Esophagus muscularis mucosa (tissue), 4 donors: ENCODE results near the gene BRAP. TPM values are rescaled to one million over a fixed set of nuclear protein-coding genes. Genes with fewer than 3 reads are reported as not detected.
"Not testable (repeated sequence)": the region's sequence is repeated elsewhere in the genome, so short reads cannot be mapped to it uniquely, and the experiment has no call there.

Experiments used
- DNase-seq: peaks from one replicate; pipeline ENCODE4 v3.0.0-alpha.2; 2017; ENCODE audit errors: extremely low spot score
- H3K27ac ChIP-seq, 4 donors: fragments of 200-600 bp; sonication (generic); replicated peaks in 1 of 4; 1 replicate in 3 of 4; 2 replicates in 1 of 4; pipeline ENCODE4 v1.5.1; 2016 to 2019; ENCODE audit warnings: mild to moderate bottlenecking in 1 of 4
- H3K27me3 ChIP-seq, 4 donors: fragments of 200-600 bp; sonication (generic); one replicate each; pipeline versions ENCODE4 v1.5.1 to v1.6.0; 2016 to 2019
- H3K36me3 ChIP-seq, 4 donors: fragments of 200-600 bp; sonication (generic); one replicate each; pipeline ENCODE4 v1.5.1; 2016 to 2019
- H3K4me1 ChIP-seq, 4 donors: fragments of 200-600 bp; sonication (generic); one replicate each; pipeline ENCODE4 v1.5.1; 2016 to 2019
- H3K4me3 ChIP-seq, 4 donors: fragments of 200-600 bp; sonication (generic); 1 replicate in 2 of 4; 2 replicates in 2 of 4; pipeline ENCODE4 v1.5.1; 2016 to 2019; ENCODE audit warnings: mild to moderate bottlenecking in 4 of 4, moderate library complexity in 1 of 4
- H3K9me3 ChIP-seq, 4 donors: fragments of 200-600 bp; sonication (generic); 1 replicate in 3 of 4; 2 replicates in 1 of 4; pipeline ENCODE4 v1.5.1; 2016 to 2019
- EP300 ChIP-seq: sonication (generic); formaldehyde crosslinking; IDR thresholded peaks from one replicate; pipeline ENCODE4 v1.6.1; 2017; ENCODE audit warnings: antibody characterized with exemption
- POLR2A ChIP-seq: fragments of 450-650 bp; IDR thresholded peaks from one replicate; pipeline ENCODE4 v1.6.1; 2017; ENCODE audit warnings: antibody characterized with exemption, moderate library complexity, mild to moderate bottlenecking, low read depth
- POLR2AphosphoS5 ChIP-seq, 2 donors: sonication (generic); formaldehyde crosslinking; IDR thresholded peaks; one replicate each; pipeline ENCODE4 v1.6.1; 2017; ENCODE audit warnings: antibody characterized with exemption in 2 of 2
- WGBS: methylation state at CpG from one replicate; pipeline ENCODE4 v1.1.5; 2018; 5-methylcytosine and 5-hydroxymethylcytosine counted together
- intact Hi-C: fragments of 100-400 bp; cut with DNase I; formaldehyde crosslinking; loops from one replicate; pipeline ENCODE4 v1.15.1; 2023
- total RNA-seq, 4 donors: library from RNA; depleted of rRNA; stranded (reverse); fragments of >200 nt; gene quantifications; one replicate each; pipeline versions ENCODE4 v1.1.0 to v1.2.1, GENCODE V29; 2016
- TF ChIP-seq, protein P1 (sequence below), 3 experiments: fragments of 200-600 bp in 2 of 3; fragments of 450-650 bp in 1 of 3; sonication (generic) in 2 of 3; IDR thresholded peaks; one replicate each; pipeline ENCODE4 v1.5.1; 2017 to 2019; ENCODE audit warnings: antibody characterized with exemption in 3 of 3, mild to moderate bottlenecking in 2 of 3, moderate library complexity in 1 of 3

BRAP gene
- total RNA-seq, 4 donors from 2014 or later, result 17.4 to 23.8 (median 20.7) TPM

DNA sequence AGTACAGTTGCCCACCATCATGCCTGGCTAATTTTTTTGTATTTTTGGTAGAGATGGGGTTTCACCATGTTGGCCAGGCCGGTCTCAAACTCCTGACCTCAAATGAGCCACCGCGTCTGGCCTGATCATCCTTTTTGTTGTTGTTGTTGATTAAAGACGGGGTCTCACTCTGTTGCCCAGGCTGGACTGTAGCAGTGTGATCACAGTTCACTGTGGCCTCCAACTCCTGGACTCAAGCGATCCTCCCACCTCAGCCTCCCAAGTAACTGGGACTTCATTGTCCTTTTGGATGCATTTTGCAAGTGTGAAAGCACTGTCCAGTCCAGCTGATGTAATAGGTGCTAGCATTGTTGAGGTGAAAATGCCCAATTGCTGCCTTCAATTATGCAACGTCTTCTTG is 59.5 kb downstream of the BRAP start:
- TF ChIP-seq POLR2AphosphoS5 (IDR thresholded peaks at IDR 0.05) (no peak), EP300 (no peak), POLR2A (no peak)
- TF ChIP-seq, protein P1, sequence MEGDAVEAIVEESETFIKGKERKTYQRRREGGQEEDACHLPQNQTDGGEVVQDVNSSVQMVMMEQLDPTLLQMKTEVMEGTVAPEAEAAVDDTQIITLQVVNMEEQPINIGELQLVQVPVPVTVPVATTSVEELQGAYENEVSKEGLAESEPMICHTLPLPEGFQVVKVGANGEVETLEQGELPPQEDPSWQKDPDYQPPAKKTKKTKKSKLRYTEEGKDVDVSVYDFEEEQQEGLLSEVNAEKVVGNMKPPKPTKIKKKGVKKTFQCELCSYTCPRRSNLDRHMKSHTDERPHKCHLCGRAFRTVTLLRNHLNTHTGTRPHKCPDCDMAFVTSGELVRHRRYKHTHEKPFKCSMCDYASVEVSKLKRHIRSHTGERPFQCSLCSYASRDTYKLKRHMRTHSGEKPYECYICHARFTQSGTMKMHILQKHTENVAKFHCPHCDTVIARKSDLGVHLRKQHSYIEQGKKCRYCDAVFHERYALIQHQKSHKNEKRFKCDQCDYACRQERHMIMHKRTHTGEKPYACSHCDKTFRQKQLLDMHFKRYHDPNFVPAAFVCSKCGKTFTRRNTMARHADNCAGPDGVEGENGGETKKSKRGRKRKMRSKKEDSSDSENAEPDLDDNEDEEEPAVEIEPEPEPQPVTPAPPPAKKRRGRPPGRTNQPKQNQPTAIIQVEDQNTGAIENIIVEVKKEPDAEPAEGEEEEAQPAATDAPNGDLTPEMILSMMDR (IDR thresholded peaks at IDR 0.05), result no peak

DNA sequence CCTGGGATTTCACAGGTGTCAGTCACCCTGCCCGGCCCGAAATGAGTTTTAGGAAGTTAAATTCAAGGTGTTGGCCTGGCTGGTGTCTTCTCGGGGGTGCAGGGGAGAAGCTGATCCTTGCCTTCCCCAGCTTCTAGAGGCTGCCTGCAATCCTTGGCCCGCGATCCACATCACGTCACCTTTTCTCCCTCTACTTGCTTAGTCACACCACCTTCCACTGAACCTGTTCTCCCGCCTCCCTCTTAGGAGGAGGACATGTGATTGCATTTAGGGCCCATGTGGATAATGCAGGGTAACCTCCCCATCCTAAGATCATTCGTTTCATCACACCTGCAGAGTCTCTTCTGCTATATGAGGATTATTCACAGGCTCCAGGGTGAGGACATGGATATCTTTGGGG is 61.2 kb downstream of the BRAP start:
- intact Hi-C loops, result no loop called here
- Histone ChIP-seq H3K27ac (no peak overlapping the region), H3K36me3 (no peaks in the 10 kb centered on the region), H3K4me3 (no peak overlapping the region), H3K4me1 (no peaks in the 10 kb centered on the region), H3K9me3 (no peaks in the 10 kb centered on the region), H3K27me3 (no peaks in the 10 kb centered on the region)
- WGBS, result 93% methylated on average over 8 of the region's 8 CpGs
- TF ChIP-seq, protein P1 (IDR thresholded peaks at IDR 0.05), result no peak
- TF ChIP-seq POLR2AphosphoS5 (IDR thresholded peaks at IDR 0.05), result no peak
- DNase-seq, result no peak

More for the DNA sequence above, 59.5 kb downstream of the BRAP start:
- Histone ChIP-seq H3K9me3 (no peaks in the 10 kb centered on the region), H3K4me3 (no peak overlapping the region), H3K27ac (no peak overlapping the region), H3K27me3 (no peaks in the 10 kb centered on the region), H3K4me1 (no peaks in the 10 kb centered on the region), H3K36me3 (no peaks in the 10 kb centered on the region)
- intact Hi-C loops, result no loop called here
- no peak for DNase-seq
- 97% methylated on average over 6 of the region's 6 CpGs for WGBS

DNA sequence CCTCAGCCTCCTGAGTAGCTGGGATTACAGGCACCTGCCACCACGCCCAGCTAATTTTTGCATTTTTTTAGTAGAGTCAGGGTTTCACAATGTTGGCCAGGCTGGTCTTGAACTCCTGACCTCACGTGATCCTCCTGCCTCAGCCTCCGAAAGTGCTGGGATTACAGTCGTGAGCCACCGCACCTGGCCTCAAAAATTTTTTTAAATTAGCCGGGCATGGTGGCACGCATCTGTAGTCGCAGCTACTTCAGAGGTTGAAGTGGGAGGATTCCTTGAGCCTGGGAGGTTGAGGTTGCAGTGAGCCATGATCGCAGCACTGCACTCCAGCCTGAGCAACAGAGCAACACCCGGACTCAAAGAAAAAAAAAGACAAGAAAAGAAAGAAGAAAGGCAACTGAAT is 67.9 kb downstream of the BRAP start:
- H3K9me3 ChIP-seq, H3K4me1 ChIP-seq, H3K27ac ChIP-seq, H3K27me3 ChIP-seq, DNase-seq, H3K4me3 ChIP-seq, H3K36me3 ChIP-seq, intact Hi-C loops: not testable (repeated sequence)
- whole genome bisulfite sequencing, result 94% methylated on average over 10 of the region's 10 CpGs

DNA sequence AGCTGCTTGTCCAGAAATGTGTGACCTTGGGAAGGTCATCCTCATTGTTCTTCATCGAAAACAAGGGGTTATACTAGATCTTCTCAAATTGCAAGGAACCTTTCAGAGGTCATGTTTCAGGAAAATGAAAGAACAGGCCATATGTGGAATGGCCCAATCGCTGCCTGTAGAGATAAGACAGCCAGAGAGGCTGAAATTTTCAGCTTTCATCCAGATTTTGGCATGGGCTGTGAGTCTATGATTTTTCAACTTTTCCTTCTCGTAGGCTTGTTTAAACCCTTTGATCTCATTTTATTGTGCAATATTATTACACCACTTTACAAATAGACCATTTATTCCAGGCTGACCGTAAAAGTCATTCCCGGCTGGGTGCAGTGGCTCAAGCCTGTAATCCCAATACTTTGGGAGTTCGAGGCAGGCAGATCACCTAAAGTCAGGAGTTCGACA is 69.6 kb downstream of the BRAP start:
- Histone ChIP-seq H3K27me3 (no peaks in the 10 kb centered on the region), H3K36me3 (no peaks in the 10 kb centered on the region), H3K4me3 (no peak overlapping the region), H3K9me3 (no peaks in the 10 kb centered on the region), H3K27ac (no peak overlapping the region), H3K4me1 (no peaks in the 10 kb centered on the region)
- no peak for TF ChIP-seq POLR2AphosphoS5 (IDR thresholded peaks at IDR 0.05)
- no peak for TF ChIP-seq EP300
- no peak for TF ChIP-seq POLR2A
- TF ChIP-seq, protein P1 (IDR thresholded peaks at IDR 0.05), result no peak
- no peak for DNase-seq
- 77% methylated on average over 7 of the region's 7 CpGs for WGBS
- intact Hi-C loops, result no loop called here

DNA sequence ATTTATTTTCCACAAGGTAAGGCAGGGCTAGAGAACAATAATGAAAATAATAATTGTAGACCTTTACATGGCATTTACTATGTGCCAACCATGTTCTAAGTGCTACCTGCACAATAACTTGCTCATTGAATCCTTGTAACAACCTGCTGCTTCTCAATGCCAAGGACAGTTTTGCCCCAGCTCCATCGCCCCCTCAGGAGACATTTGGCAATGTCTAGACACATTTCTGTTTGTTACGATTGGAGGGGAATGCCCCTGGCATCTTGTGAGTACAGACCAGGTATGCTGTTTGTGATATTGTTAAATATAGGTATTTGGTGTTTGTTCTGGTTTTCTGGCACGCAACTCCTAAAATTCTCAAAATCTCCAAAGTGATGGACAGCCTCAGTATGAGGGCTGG is 78.5 kb downstream of the BRAP start:
- intact Hi-C loops, result no loop called here
- TF ChIP-seq, protein P1 (IDR thresholded peaks at IDR 0.05), result no peak
- TF ChIP-seq POLR2AphosphoS5 (IDR thresholded peaks at IDR 0.05) (no peak), POLR2A (no peak), EP300 (no peak)
- Histone ChIP-seq H3K27ac (no peak overlapping the region), H3K4me1 (no peaks in the 10 kb centered on the region), H3K27me3 (no peaks in the 10 kb centered on the region), H3K36me3 (no peaks in the 10 kb centered on the region), H3K4me3 (no peak overlapping the region), H3K9me3 (no peaks in the 10 kb centered on the region)
- DNase-seq, result no peak
- WGBS, result 93% methylated on average over 3 of the region's 3 CpGs
